ENCODE data around the gene TNFRSF13B.
"Not testable (repeated sequence)": the region's sequence is repeated elsewhere in the genome, so short reads cannot be mapped to it uniquely, and the experiment has no call there.

TNFRSF13B gene

DNA sequence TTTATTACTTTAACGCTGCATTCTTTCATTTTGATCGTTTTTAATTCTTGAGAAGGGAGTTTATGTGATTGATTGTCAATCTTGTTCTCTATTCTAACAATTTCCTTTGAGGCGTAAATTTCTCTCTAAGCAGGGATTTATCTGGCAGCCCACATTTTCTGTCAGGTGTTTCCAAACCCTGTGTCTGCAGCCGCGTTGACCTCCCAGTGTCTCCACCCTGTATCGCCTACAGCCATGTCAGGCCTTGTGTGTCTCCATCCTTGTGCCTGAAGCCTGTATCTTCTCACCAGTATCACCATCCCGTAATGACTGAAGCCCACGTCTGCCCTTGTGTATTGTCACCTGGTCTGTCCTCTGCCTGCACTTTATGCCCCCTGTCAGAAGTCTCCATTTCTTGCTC is 75.7 kb downstream of the TNFRSF13B start:
- peaks cover 11% of the 10 kb centered on the region for H3K4me1 ChIP-seq (ENCODE audit: control insufficient read depth, low read depth, low read length)

GRCh38 chr17:16893527-16893926 is 78.4 kb downstream of the TNFRSF13B start:
- H3K27ac ChIP-seq (ENCODE audit: low read length); H3K36me3 ChIP-seq (ENCODE audit: control insufficient read depth, low read depth, low read length); H3K27me3 ChIP-seq (ENCODE audit: control insufficient read depth, insufficient read depth, low read length); H3K9me3 ChIP-seq (ENCODE audit: control insufficient read depth, low read depth, low read length); H3K4me1 ChIP-seq (ENCODE audit: control insufficient read depth, low read depth, low read length); H3K9ac ChIP-seq (ENCODE audit: low read length); H3K4me3 ChIP-seq (ENCODE audit: low read length): not testable (repeated sequence)

More for the DNA sequence above, 75.7 kb downstream of the TNFRSF13B start:
- not testable (repeated sequence) for H3K36me3 ChIP-seq (ENCODE audit: control insufficient read depth, low read depth, low read length); H3K9ac ChIP-seq (ENCODE audit: low read length); H3K27me3 ChIP-seq (ENCODE audit: control insufficient read depth, insufficient read depth, low read length); H3K4me3 ChIP-seq (ENCODE audit: low read length); H3K9me3 ChIP-seq (ENCODE audit: control insufficient read depth, low read depth, low read length); H3K27ac ChIP-seq (ENCODE audit: low read length)

DNA sequence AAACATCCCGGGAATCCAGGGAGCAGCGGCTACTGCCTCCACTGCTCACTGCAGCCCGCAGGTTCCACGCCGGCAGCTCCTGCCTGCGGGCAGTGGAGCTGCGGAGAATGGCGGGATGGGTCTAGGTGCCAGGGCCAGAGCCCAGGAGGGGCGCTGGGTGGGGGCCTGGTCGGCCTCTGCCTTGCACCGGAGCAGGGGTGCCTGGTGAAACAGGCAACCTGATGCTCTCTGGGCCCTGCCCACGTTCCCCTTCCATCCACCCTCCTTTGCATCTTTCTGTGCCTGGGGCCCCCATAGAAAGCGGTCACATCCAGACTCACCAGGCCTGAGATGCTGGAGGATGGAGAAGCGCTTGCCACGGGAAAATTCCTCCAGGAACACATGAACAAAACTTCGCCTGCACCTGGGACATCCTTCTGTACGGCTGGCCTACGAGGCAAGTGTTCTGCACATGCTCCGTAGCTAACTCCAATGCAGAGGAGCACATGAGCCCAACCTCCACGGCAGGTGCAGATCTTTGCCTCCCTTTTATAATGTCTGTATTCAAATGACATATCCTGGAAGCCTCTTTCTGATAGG is 79.0 kb downstream of the TNFRSF13B start:
- H3K27ac ChIP-seq (ENCODE audit: low read length); H3K36me3 ChIP-seq (ENCODE audit: control insufficient read depth, low read depth, low read length); H3K9me3 ChIP-seq (ENCODE audit: control insufficient read depth, low read depth, low read length); H3K4me3 ChIP-seq (ENCODE audit: low read length); H3K27me3 ChIP-seq (ENCODE audit: control insufficient read depth, insufficient read depth, low read length); H3K9ac ChIP-seq (ENCODE audit: low read length); H3K4me1 ChIP-seq (ENCODE audit: control insufficient read depth, low read depth, low read length): not testable (repeated sequence)

DNA sequence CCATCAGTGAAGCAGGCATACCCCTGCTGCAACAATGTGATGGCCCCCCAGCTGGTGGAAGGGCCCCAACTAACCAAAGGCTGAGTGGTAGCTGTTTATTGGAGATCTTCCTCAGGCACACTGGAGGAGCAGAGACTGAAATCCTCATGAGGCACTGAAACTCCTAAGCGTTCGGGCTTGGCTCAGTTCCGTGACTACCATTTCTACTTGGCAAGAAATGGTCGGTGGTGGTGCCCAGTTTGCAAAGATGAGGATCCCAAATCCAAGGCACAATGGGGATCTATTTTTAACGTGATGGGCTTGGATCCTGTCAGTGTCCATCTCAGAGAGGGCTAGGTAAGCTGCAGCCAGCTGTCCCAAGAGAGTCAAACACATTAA is 82.8 kb downstream of the TNFRSF13B start:
- no peaks in the 10 kb centered on the region for H3K4me1 ChIP-seq (ENCODE audit: control insufficient read depth, low read depth, low read length)
- H3K9me3 ChIP-seq (ENCODE audit: control insufficient read depth, low read depth, low read length) = no peaks in the 10 kb centered on the region
- H3K27me3 ChIP-seq (ENCODE audit: control insufficient read depth, insufficient read depth, low read length) = no peaks in the 10 kb centered on the region
- H3K27ac ChIP-seq (ENCODE audit: low read length) = no peak overlapping the region
- H3K9ac ChIP-seq (ENCODE audit: low read length) = no peak overlapping the region
- no peaks in the 10 kb centered on the region for H3K36me3 ChIP-seq (ENCODE audit: control insufficient read depth, low read depth, low read length)
- no peak overlapping the region for H3K4me3 ChIP-seq (ENCODE audit: low read length)

Data from iPS-18a (cell line).